Measurements from ENCODE around the gene MORN5. TPM values are rescaled to one million over a fixed set of nuclear protein-coding genes. Genes with fewer than 3 reads are reported as not detected.

The MORN5 gene
- polyA plus RNA-seq, 1 donor from 2014 or later, result not detected

- no peak overlapping the region for H3K4me3 ChIP-seq (ENCODE audit: low read length)
- no peak overlapping the region for H2AFZ ChIP-seq (ENCODE audit: low read depth, low read length)
- no peak overlapping the region for H3K4me2 ChIP-seq (ENCODE audit: low read length)
- H3K9ac ChIP-seq (ENCODE audit: low read length), result no peak overlapping the region
- H3K9me2 ChIP-seq (ENCODE audit: insufficient read depth, low read length), result no peaks in the 10 kb centered on the region
- no peak for TF ChIP-seq POLR2AphosphoS5 (IDR thresholded peaks at IDR 0.05)
- no peak for TF ChIP-seq CTCF (IDR thresholded peaks at IDR 0.05; ENCODE audit: poor library complexity, severe bottlenecking)
- no peak for TF ChIP-seq TAF1 (IDR thresholded peaks at IDR 0.05; ENCODE audit: low read depth)
- no peak for TF ChIP-seq EP300 (conservative IDR thresholded peaks at IDR 0.05; ENCODE audit: poor library complexity, severe bottlenecking)
- no peak for TF ChIP-seq EZH2 (IDR thresholded peaks at IDR 0.05; ENCODE audit: borderline replicate concordance, insufficient read depth, low read length, poor library complexity, severe bottlenecking)
- no peak for TF ChIP-seq RAD21 (conservative IDR thresholded peaks at IDR 0.05)
- TF ChIP-seq SMC3 (conservative IDR thresholded peaks at IDR 0.05; ENCODE audit: poor library complexity), result no peak
- TF ChIP-seq REST (IDR thresholded peaks at IDR 0.05; ENCODE audit: borderline replicate concordance), result no peak
- no peak for TF ChIP-seq MXI1 (conservative IDR thresholded peaks at IDR 0.05; ENCODE audit: poor library complexity, severe bottlenecking)
- H3K9me3 ChIP-seq (ENCODE audit: low read length), result no peaks in the 10 kb centered on the region
- H4K20me1 ChIP-seq (ENCODE audit: insufficient read depth), result no peaks in the 10 kb centered on the region
- H3F3A ChIP-seq (ENCODE audit: insufficient read depth, low read length, poor library complexity, severe bottlenecking), result no peaks in the 10 kb centered on the region
- no peak overlapping the region for H3K27ac ChIP-seq (ENCODE audit: low read length)
- no peaks in the 10 kb centered on the region for H3K27me3 ChIP-seq (ENCODE audit: insufficient read depth, low read depth, low read length)
- no peaks in the 10 kb centered on the region for H3K36me3 ChIP-seq (ENCODE audit: insufficient read depth, low read length)
- peaks cover 14% of the 10 kb centered on the region for H3K79me2 ChIP-seq (replicated peaks; ENCODE audit: insufficient read depth, low read length)
Observed at GRCh38 chr9:122162415-122162814, 2.7 kb downstream of the MORN5 start.

- Histone ChIP-seq H3K9me2 (ENCODE audit: insufficient read depth, low read length) (no peaks in the 10 kb centered on the region), H3K9me3 (ENCODE audit: low read length) (no peaks in the 10 kb centered on the region), H3K79me2 (replicated peaks; ENCODE audit: insufficient read depth, low read length) (peaks cover 2% of the 10 kb centered on the region), H3K27ac (ENCODE audit: low read length) (no peak overlapping the region), H3K4me2 (ENCODE audit: low read length) (no peak overlapping the region), H3K36me3 (ENCODE audit: insufficient read depth, low read length) (no peaks in the 10 kb centered on the region), H2AFZ (ENCODE audit: low read depth, low read length) (no peak overlapping the region), H3F3A (ENCODE audit: insufficient read depth, low read length, poor library complexity, severe bottlenecking) (no peaks in the 10 kb centered on the region), H3K27me3 (ENCODE audit: insufficient read depth, low read depth, low read length) (no peaks in the 10 kb centered on the region), H3K4me3 (ENCODE audit: low read length) (no peak overlapping the region), H3K9ac (ENCODE audit: low read length) (no peak overlapping the region), H4K20me1 (ENCODE audit: insufficient read depth) (no peaks in the 10 kb centered on the region)
- TF ChIP-seq MXI1 (conservative IDR thresholded peaks at IDR 0.05; ENCODE audit: poor library complexity, severe bottlenecking) (no peak), TAF1 (IDR thresholded peaks at IDR 0.05; ENCODE audit: low read depth) (no peak), EZH2 (IDR thresholded peaks at IDR 0.05; ENCODE audit: borderline replicate concordance, insufficient read depth, low read length, poor library complexity, severe bottlenecking) (no peak), REST (IDR thresholded peaks at IDR 0.05; ENCODE audit: borderline replicate concordance) (no peak)
Observed at GRCh38 chr9:122164286-122164685, 4.6 kb downstream of the MORN5 start.

All from neural cell (in vitro differentiated cells).